NCI-H748 treated with DMSO at 0.1 percent for 48 hours (cell line): ENCODE results near the gene ZNF326.
"Not testable (repeated sequence)": the region's sequence is repeated elsewhere in the genome, so short reads cannot be mapped to it uniquely, and the experiment has no call there.

ENCODE experiments used
- DNase-seq: peaks from one replicate; lab custom pipeline; 2025; lab: John Stamatoyannopoulos, UW

The ZNF326 gene

DNA sequence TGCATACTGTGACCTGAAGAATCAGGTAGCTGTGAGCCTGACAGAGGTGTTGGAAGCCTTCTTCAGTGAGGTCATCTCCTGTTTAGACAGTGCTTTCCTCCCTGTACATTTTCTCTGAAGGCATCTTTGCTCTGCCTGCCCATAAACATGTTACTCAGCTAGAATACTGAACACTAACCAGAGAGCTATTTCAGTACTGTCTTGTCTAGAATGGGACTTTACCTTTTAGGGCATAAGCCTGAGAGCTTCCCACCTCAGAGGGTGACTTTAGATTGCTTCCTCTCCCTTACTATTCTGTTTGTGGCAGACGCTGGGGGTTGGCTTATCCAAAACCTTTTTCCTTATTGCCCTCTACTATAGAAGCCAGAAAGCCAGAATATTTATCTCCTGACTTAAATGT is 23.3 kb upstream of the ZNF326 start:
- no peak for DNase-seq

DNA sequence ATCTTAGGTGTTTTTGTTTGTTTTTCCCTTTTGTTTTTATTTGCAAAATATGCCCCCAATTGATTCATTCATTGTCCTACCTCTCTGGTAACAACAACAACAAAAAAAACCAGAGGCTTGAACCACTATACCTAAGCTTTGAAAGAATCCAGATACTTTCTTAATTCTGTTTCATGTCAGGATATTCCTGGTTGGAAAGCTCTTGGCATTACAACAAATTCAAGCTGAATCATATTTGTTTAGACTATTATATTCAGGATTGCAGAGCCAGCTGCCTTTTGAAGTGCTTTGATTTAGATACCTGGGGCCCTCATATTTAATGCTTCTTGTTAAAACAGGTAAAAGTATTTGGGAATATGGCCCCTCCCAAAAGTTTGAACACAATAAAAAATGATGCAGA is 22.9 kb upstream of the ZNF326 start:
- no peak for DNase-seq

GRCh38 chr1:89973471-89974127 is 21.3 kb upstream of the ZNF326 start:
- DNase-seq: no peak

DNA sequence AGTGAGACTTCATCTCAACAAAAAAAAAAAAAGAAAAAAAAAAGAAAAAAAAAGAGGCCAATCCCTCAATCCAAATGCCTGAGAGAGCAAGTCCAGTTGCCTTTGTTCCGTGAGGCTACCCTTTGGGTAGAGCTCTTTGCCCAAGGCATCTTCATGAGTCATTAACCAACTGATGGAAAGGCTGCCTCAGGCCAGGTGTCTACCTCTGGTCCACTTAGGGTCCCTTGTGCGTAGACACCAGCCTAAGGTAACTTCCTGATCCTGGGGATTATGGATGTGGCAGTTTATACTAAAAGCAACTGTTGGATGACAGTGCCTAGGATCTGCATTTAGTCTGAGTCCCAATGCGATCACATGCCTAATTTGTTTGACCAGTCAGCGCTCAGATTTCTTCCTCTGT is 20.7 kb upstream of the ZNF326 start:
- no peak for DNase-seq

DNA sequence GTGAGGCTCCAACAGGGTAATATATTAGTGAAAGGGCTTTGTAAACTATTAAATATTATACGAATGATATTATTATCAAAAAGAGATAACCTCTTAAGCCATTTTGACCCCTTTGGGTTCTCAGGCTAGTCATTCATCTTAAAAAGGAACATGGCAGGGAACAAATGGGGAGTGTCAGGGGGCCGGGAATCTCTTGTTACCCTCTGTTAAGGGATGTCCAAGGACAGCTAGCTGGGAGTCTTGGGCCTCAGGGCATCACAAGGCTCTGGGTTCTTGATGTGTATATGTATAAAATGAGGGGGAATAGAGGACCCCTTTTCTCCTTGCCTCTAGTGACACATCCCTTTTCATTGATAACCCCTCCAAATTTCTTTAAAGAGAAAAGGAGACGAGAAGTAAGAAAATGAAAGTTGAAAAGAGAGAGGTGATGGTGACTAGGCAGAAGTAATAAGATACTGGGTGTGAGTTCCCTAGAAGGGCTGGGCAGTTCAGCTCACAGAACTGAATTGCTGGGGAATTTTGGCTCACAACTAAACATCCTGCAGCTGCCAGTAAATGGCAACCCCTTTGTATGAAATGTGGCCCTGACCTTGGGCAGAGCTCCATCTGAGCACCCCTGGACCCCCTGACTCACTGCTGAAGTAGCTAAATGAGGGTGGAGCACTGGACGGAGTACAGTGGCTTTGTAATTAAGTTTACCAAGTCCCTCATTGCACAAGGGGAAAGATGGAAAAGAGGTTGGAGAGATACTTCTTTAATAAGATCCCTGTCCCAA is 20.0 kb upstream of the ZNF326 start:
- no peak for DNase-seq

DNA sequence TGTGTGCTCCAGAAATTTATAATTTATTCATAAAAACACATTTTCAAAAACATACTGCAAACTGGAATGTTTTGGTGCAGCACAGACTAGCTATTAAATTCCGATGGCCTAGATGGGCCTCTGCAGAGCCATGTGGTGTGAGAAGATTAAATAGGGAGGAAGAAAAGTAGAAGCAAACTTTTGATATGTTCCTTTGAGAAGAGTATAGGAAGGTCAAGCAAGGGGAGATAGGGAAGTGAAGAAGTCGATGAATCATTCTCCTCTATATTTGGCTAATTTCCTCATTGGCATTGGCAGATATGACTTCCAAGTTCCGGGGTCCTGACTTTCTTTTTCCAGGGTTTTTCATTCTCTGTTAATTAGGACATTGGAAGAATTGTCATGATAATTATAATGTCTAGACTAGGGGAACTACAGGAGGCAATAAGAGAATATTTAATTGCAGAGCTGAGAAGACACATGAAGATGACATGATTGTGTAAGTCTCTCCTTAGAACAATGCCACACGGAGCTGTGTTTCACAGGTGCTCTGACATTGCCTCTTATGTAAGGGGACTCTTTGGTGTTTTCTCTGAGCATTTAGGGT is 19.3 kb upstream of the ZNF326 start:
- DNase-seq: no peak

- no peak for DNase-seq
Measured at GRCh38 chr1:89978755-89979154, 16.2 kb upstream of the ZNF326 start.

GRCh38 chr1:89980605-89981004 is 14.3 kb upstream of the ZNF326 start:
- no peak for DNase-seq

DNA sequence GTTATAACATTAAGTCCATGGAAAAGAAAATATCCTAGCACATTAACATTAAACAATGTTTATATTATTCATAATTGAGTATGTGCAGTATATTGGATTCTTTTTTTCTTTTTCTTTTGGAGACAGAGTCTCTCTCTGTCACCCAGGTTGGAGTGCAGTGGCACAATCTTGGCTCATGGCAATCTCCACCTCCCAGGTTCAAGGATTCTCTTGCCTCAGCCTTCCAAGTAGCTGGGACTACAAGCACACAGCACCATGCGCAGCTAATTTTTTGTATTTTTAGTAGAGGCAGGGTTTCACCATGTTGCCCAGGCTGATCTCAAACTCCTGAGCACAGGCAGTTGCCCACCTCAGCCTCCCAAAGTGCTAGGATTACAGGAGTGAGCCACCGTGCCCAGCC is 12.1 kb upstream of the ZNF326 start:
- DNase-seq: not testable (repeated sequence)

DNA sequence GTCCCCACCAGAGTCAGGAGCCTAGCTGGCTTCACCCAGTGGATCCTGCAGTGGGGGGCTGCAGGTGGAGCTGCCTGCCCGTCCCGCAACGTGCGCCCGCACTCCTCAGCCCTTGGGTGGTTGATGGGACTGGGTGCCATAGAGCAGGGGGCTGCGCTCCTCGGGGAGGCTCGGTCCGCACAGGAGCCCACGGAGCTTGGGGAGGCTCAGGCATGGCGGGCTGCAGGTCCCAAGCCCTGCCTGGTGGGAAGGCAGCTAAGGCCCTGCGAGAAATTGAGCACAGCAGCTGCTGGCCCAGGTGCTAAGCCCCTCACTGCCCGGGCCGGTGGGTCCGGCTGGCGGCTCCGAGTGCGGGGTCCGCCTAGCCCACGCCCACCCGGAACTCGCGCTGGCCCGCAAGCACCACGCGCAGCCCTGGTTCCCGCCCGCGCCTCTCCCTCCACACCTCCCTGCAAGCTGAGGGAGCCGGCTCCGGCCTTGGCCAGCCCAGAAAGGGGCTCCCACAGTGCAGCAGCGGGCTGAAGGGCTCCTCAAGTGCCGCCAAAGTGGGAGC is 10.3 kb upstream of the ZNF326 start:
- DNase-seq: not testable (repeated sequence)

- peak; percentile 89 for DNase-seq
Measured at GRCh38 chr1:89986020-89986419, 8.9 kb upstream of the ZNF326 start.

DNA sequence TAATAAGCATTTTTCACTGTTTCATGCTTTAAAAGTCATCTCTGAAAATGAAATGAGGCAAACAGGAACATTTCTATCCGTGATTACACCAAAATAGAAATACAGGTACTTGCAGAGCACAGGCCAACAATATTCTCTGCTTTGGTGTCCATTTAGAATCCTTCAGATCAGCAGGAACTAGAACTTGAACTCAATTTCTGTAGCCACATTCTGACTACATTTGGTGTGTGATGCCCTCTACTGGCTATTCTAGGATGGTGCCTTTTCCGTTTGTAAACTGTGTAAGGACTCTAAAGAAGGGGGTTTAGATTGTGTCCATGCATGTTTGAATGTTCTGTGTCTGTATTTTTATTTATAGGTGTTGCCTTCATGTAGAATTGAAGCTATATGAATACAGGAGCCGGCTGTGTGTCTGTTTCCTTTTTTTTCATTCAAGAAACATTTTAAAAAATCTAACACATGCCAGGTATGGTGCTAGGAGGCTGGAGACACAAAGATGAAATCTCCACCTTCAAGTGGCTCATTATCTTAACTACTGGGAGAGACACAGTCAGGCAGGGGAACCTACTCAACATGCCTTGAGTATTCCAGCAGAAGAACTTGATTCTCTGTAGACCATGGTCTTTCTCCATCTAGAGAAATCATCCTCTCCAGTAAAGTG is 7.6 kb upstream of the ZNF326 start:
- DNase-seq: peak; percentile 61

- no peak for DNase-seq
Measured at GRCh38 chr1:89989099-89989498, 5.8 kb upstream of the ZNF326 start.

DNA sequence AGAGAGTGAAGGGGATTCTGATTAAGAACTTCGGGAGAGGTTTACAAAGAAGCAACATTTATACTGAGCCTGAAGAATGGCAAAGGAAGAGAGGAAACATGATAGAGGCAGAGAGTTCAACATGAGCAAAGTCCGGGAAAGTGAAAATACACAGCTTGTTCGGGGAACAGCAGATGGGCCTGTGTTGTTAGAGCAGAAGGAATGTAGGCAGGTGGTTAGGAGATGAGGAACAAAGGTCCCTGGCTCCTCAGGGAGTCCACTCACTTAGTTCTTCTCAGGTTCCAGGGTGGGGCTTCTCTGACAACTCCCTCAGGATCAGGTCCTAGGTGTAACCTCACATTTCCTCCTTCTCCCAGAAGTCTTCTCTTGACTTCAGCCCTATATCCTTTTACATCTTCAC is 5.1 kb upstream of the ZNF326 start:
- DNase-seq: no peak

GRCh38 chr1:89990976-89991831 is 3.7 kb upstream of the ZNF326 start:
- no peak for DNase-seq

GRCh38 chr1:89993541-89993940 is 1.4 kb upstream of the ZNF326 start:
- no peak for DNase-seq

DNA sequence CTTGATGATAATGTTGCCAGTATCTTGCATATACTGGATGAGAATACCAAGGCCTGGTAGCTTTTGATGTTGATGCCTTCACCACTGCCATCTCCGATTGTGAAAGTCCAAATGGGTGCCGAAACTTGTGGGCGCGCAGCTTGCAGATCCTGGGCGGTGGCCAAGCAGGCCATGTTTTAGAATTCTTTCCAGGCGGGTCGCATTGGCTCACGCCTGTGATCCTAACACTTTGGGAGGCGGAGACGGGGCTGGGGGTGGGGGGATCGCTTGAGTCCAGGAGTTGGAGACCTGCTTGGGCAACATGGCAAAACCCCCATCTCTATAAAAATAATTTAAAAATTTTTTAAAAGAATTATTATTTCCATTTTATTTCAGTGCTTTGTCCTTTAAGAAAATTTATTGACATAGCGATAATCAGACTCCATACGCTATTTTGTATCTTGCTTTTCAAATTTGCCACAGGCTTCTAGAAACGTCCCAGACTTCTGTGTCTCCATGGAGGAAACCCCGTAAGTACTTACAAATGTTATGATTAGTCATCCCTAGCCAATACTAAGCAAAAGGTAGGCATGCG is 592 bp upstream of the ZNF326 start:
- no peak for DNase-seq

- DNase-seq: no peak
Measured at GRCh38 chr1:89995598-89996449, 914 bp downstream of the ZNF326 start.

DNA sequence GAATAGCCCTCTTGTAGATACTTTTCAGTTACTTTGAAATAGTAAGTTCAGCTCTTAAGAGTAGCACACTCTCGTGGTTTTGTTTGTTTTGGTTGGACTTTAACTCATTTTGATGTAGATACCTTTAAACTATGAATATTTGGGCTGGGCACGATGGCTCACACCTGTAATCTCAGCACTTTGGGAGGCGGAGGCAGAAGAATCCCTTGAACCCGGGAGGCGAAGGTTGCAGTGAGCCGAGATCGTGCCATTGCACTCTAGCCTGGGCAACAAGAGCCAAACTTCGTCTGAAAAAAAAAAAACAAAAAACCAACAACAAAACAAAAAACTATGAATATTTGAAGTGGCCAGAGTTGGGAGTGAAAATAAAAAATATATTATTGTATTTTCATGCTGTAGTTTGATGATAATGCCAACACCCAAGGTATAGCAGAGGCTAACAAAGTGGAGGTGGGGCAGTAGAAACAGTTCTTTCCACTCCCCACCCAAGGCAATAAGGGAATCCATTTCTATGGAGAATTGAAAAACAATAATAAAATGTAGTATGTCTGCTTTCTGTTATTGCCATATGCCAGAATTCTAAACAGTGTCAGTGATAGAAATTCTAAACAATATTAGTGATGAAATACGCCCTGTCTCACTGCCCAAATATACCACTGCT is 1.7 kb downstream of the ZNF326 start:
- DNase-seq: no peak

DNA sequence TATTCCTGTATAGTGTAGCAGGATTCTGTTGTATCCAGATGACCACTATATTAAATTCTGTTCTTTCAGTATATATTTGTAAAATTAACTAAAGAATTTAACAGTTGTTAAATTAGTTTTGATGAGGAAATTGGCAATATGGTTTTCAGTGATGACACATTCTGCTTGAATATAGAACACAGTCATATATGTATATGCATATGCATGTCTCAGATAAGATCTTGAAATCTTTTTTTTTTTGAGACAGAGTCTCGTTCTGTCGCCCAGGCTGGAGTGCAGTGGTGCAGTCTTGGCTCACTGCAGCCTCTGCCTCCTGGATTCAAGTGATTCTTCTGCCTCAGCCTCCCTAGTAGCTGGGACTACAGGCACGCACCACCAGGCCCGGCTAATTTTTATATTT is 2.2 kb downstream of the ZNF326 start:
- not testable (repeated sequence) for DNase-seq
